AG10803 (cell line): ENCODE results near the gene HIP1R.

ENCODE experiments used
- DNase-seq: peaks from one replicate; pipeline ENCODE4 v3.0.0; 2010; ENCODE audit warnings: low read depth
- H3K4me3 ChIP-seq: 2 replicates; pipeline ENCODE4 v1.5.1; 2011; ENCODE audit warnings: mild to moderate bottlenecking, low read length, control low read depth
- TF ChIP-seq, protein P1 (sequence below): conservative IDR thresholded peaks from 2 replicates; pipeline ENCODE4 v1.5.1; 2011; ENCODE audit warnings: mild to moderate bottlenecking, low read length, control low read depth, inconsistent platforms

The HIP1R gene

DNA sequence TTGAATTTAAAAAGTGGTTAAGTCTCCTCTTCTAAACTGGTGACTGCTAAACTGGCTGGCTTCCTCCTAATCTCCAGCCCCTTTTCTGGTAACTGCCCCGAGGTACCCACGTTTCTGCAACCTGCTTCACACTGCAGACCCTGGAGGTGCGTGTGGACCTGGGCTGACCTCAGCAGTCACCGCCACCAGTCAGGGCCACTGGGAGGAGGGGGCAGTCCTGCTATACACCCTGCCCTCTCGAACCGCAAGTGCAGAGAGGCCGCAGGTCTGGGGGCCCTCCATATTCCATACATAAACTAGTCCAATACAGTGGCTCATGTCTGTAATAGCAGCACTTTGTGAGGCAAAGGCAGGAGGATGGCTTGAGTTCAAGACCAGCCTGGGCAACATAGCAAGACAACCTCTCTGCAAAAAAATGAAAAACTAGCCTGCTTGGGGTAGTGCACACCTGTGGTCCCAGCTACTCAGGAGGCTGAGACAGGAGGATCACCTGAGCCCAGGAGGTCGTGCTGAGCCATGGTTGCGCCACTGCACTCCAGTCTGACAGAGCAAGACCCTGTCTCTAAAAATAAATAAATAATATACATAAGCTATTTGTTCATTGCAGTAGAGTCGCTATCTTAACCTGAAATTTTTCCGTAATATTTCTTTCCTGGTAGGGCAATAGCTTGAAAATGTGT is 35.0 kb downstream of the HIP1R start:
- no peak for DNase-seq
- H3K4me3 ChIP-seq: no peak overlapping the region
- TF ChIP-seq, protein P1, sequence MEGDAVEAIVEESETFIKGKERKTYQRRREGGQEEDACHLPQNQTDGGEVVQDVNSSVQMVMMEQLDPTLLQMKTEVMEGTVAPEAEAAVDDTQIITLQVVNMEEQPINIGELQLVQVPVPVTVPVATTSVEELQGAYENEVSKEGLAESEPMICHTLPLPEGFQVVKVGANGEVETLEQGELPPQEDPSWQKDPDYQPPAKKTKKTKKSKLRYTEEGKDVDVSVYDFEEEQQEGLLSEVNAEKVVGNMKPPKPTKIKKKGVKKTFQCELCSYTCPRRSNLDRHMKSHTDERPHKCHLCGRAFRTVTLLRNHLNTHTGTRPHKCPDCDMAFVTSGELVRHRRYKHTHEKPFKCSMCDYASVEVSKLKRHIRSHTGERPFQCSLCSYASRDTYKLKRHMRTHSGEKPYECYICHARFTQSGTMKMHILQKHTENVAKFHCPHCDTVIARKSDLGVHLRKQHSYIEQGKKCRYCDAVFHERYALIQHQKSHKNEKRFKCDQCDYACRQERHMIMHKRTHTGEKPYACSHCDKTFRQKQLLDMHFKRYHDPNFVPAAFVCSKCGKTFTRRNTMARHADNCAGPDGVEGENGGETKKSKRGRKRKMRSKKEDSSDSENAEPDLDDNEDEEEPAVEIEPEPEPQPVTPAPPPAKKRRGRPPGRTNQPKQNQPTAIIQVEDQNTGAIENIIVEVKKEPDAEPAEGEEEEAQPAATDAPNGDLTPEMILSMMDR: no peak

GRCh38 chr12:122870867-122871664 is 35.8 kb downstream of the HIP1R start:
- TF ChIP-seq, protein P1: no peak
- DNase-seq: peak; percentile 61
- peak overlapping the region; percentile 57 for H3K4me3 ChIP-seq

DNA sequence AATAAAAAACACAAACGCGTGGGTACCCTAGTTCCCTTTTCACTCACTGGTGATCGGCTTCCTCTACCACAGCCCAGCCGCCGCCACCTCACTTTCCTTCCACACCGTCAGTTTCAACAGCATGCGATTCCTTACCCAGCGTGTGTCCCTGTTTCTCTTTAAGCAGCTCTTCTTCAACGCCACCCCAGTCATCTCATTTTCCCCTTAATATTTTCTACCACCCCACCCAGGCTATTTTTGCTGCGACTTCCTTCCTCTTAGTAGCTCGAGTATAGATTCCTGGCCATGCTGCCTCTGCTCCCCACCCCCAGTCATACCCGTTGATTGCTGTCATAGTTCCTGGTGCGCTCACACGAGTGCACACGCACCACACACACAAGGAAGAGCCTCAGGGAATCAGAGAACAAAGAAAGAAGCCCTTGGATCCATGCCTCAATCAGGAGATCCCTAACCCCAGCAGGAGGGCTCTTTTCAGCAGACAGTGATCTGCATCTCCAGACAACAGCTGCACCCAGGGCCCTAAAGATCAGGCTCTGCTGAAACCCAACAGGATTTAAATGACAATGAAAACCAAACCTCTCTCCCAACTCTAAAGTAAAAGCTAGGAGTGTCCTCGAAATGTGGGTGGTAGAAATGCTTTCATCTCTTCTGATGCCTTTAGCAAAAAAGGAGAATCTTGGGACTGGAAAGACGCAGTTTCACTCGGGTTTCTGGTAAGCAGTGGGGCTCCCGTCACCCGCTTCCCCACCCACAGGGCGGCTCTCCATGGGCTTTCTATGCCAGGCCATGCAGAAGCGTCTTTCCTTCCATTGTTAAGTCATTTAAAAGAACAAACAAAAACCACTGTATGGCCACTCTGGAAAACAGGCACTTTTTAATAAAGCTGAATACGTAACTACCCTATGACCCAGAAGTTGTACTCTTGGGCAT is 36.9 kb downstream of the HIP1R start:
- peak overlapping the region; percentile 57 for H3K4me3 ChIP-seq
- peak; percentile 87 for DNase-seq

GRCh38 chr12:122872815-122873361 is 37.6 kb downstream of the HIP1R start:
- TF ChIP-seq, protein P1: no peak
- H3K4me3 ChIP-seq: no peak overlapping the region

More for the DNA sequence above, 36.9 kb downstream of the HIP1R start:
- TF ChIP-seq, protein P1: no peak

DNA sequence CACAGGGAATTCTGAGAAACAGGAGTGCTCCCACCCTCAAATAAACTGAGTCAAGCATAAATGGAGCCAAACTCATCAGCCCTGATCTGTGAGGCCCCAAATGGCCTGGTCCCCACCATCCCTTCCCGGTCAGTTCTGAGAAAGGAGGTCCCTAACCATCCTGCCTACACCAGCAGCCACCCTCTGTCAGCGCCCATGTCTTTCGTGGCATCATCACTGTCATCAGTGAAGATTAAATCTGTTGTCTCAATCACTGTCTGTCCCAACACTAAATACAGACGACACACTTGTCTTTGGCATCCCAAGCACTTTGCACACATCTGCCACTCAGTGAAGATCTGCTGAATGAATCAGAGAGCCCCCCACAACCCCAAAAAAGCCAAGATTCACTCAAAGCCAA is 38.3 kb downstream of the HIP1R start:
- TF ChIP-seq, protein P1: no peak
- DNase-seq: no peak
- H3K4me3 ChIP-seq: no peak overlapping the region

More at GRCh38 chr12:122872815-122873361, 37.6 kb downstream of the HIP1R start:
- no peak for DNase-seq

DNA sequence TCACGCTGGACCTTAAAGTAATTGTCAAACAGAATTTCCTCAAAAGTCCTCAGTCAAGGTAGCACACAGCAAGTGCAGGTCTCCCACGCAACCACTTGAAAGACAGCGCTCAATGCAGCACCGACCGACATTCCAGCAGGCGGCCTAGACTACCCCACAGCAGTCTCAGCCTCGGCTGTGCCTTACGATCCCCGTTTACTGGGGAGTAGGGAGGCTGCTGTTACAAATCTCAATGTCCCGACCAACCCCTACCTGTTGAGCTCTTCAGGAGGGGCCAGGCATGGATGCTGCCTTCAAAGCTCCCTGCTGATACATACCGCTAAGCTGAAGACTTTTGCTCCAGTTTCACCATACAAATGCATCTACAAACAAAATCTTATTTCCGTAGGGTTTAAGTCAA is 38.8 kb downstream of the HIP1R start:
- H3K4me3 ChIP-seq: no peak overlapping the region
- TF ChIP-seq, protein P1: no peak
- DNase-seq: no peak
